Urothelium cell line (cell line): Measurements from ENCODE around the gene EDDM13.
"Not testable (repeated sequence)": the region's sequence is repeated elsewhere in the genome, so short reads cannot be mapped to it uniquely, and the experiment has no call there.

ENCODE experiments used
- DNase-seq: peaks from one replicate; pipeline ENCODE4 v3.0.0; 2011; ENCODE audit warnings: low spot score, mixed read lengths
- FAIRE-seq: peaks from 2 replicates; lab custom pipeline; 2011; peaks lifted over from hg19 to GRCh38; lab: Jason Lieb, UNC

EDDM13 gene

GRCh38 chr19:56272161-56272798 lies at the start of gene EDDM13:
EDDM13 (plus strand) TSS chr19:56272748; CDS start chr19:56272835, 87 bp downstream.
- DNase-seq (no peak), FAIRE-seq (no peak)

GRCh38 chr19:56222901-56223300 lies 49.6 kb upstream of the EDDM13 start:
- FAIRE-seq = no peak
- DNase-seq = no peak

GRCh38 chr19:56223481-56223880 lies 49.1 kb upstream of the EDDM13 start:
- FAIRE-seq = no peak
- DNase-seq = no peak

GRCh38 chr19:56245121-56245740 lies 27.3 kb upstream of the EDDM13 start:
- DNase-seq (peak; percentile 14), FAIRE-seq (no peak)

- not testable (repeated sequence) for DNase-seq, FAIRE-seq
These were observed 26.8 kb upstream of the EDDM13 start for GRCh38 chr19:56245764-56246163.

- not testable (repeated sequence) for DNase-seq, FAIRE-seq
These were observed 23.7 kb upstream of the EDDM13 start for GRCh38 chr19:56248736-56249338.

- FAIRE-seq = no peak
- DNase-seq = peak; percentile 60
These were observed 19.7 kb upstream of the EDDM13 start for GRCh38 chr19:56252699-56253422.

- DNase-seq = peak; percentile 28
- FAIRE-seq = no peak
These were observed 18.8 kb upstream of the EDDM13 start for GRCh38 chr19:56253737-56254136.

GRCh38 chr19:56258272-56258671 lies 14.3 kb upstream of the EDDM13 start:
- no peak for FAIRE-seq

GRCh38 chr19:56261145-56261544 lies 11.4 kb upstream of the EDDM13 start:
- FAIRE-seq (no peak), DNase-seq (no peak)

More at GRCh38 chr19:56258272-56258671, 14.3 kb upstream of the EDDM13 start:
- DNase-seq = no peak

- DNase-seq, FAIRE-seq: not testable (repeated sequence)
These were observed 10.6 kb upstream of the EDDM13 start for GRCh38 chr19:56261932-56262331.

- FAIRE-seq = no peak
- no peak for DNase-seq
These were observed 9.2 kb upstream of the EDDM13 start for GRCh38 chr19:56263319-56263718.

GRCh38 chr19:56266051-56266450 lies 6.5 kb upstream of the EDDM13 start:
- FAIRE-seq (no peak), DNase-seq (no peak)

GRCh38 chr19:56269348-56269747 lies 3.2 kb upstream of the EDDM13 start:
- no peak for DNase-seq
- no peak for FAIRE-seq

- FAIRE-seq = no peak
- DNase-seq = no peak
These were observed 1.9 kb upstream of the EDDM13 start for GRCh38 chr19:56270676-56271075.

GRCh38 chr19:56271151-56271550 lies 1.4 kb upstream of the EDDM13 start:
- no peak for FAIRE-seq

GRCh38 chr19:56273563-56274117 lies 1.1 kb downstream of the EDDM13 start:
- FAIRE-seq (no peak), DNase-seq (peak; percentile 21)

More at GRCh38 chr19:56271151-56271550, 1.4 kb upstream of the EDDM13 start:
- DNase-seq = no peak

GRCh38 chr19:56282809-56283208 lies 10.3 kb downstream of the EDDM13 start:
- DNase-seq = no peak
- no peak for FAIRE-seq

GRCh38 chr19:56284746-56285145 lies 12.2 kb downstream of the EDDM13 start:
- no peak for DNase-seq

GRCh38 chr19:56290104-56290503 lies 17.6 kb downstream of the EDDM13 start:
- DNase-seq = no peak
- FAIRE-seq = no peak

More at GRCh38 chr19:56284746-56285145, 12.2 kb downstream of the EDDM13 start:
- no peak for FAIRE-seq

- DNase-seq (no peak), FAIRE-seq (no peak)
These were observed 19.3 kb downstream of the EDDM13 start for GRCh38 chr19:56291867-56292266.
